Measurements from ENCODE around the gene IRF2.

IRF2 gene

DNA sequence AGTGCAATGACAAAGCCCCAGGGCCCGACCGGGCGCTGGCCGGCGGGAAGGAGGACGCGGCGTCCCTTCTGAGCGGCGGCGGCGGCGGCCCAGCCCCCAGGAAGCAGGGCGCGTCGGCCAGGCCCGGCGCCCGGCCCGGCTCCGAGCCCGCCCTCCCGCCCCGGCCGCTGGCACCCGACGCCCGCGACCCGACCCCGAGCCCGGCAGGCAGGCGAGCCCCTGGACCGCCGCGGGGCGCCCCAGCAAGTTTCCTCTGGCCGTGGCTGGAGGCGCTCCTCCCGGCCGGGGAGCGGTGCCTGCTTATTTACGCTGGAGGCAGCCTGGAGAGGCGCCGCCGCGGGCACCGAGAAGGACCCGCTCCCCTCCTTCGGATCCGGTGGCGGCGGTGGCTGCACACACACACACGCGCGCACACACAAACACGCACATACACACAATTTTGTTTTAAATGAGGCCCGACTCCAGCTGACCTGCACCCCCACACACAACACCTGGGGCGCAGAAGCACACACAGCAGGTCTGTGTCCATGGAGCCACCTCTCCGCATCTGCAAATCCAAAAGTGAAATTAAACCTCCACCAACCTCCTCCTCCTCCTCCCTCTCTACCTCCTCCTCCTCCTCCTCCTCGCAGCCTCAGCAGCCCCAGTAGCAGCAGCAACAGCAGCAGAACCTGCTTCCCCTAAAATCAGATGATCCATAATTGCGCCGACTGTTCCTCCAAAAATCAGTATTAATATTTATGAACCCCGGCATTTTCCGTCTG is 669 bp downstream of the IRF2 start:
- DNase-seq: peak; percentile 51

DNA sequence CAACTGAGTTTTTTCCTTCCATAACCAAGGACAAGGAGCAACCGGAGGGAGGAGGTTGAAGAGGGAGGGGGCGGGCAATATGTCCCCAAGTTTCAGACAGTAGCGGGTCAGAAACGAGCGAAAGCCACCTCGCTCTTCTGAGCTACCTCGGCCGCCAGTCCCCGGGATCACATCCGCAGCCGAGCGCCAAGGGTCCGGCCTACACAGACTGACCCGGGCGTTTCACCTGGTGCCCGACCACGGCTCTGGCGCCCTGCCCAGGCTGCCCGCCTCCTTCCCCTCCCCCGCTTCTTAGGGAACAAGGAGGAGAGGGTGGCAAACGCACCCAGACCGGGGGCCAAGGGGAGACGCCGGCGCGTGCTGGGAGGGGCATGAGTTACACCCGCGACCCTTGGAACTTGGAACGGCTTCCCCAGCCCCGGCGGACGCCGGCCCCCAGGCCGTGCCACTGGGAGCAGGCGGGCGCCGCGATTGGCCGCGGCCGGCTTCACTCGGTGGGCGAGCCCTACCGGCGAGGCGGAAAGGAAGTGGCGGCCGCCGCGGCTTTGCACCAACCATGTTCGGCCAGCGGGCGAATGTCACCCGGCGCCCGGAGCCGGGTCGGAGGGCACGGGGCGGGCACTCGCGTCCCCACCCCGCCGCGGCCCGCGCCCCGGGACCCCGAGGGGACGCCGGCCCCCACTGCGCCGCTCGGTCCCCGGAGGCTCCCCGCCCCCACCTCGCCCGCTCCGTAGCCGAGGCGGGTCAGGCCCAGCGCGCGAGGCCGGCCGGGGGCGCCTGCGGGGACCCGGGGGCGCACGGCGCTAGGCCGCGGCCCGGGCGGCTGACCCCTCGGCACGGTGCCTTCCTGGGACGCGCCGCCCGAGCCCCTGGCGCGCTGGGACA is 1.5 kb downstream of the IRF2 start:
- DNase-seq: peak; percentile 42

DNA sequence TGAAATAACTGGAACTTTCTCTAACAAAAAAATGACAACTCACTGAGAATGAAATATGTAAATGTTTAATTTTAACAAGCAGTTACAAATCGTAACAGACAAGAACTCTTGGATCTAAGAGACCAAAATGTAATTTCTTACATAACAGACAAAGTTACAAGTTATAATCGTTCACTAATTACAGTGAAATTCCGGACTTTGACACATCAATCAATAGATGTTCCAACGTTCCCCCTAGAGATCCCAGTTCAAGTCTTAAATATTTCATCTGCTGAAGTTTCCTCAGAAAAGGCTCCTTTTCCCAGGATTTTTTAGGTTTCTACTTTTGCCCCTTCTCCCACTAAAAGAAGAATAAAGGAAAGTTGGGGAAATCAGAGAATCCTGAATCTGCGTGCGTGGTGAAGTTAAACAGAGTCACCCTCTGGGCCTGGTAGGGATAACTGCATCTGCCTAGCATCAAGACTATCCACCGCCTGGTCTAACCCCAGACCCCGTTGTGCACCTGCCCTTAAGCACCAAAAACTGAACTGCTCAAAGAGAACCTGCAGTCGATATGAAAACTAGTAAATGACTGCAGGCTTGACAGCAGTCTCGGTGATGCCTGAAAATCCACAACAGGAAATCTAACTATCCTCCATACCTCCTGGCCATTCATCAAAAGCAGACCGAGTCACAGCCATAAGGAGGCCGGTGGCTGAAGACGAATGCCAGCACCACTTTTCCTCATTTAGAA is 2.3 kb downstream of the IRF2 start:
- DNase-seq: no peak

GRCh38 chr4:184470785-184471110 is 3.6 kb downstream of the IRF2 start:
- no peak for DNase-seq

DNA sequence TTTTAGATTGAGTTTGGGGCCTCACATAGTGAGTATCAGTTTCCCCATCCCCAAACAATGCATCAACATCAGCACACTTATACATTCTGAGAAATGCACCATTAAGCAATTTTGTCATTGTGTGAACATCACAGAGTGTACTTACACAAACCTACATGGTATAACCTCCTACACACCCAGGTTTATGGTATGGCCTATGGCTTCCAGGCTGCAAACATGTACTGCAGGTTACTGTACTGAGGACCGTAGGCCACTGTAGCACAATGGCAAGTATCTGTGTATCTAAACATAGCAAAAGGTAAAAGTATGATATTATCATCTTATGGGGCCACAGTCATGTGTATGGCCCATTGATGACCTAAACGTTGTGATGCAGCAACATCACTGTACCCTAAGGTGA is 7.7 kb downstream of the IRF2 start:
- DNase-seq: no peak

DNA sequence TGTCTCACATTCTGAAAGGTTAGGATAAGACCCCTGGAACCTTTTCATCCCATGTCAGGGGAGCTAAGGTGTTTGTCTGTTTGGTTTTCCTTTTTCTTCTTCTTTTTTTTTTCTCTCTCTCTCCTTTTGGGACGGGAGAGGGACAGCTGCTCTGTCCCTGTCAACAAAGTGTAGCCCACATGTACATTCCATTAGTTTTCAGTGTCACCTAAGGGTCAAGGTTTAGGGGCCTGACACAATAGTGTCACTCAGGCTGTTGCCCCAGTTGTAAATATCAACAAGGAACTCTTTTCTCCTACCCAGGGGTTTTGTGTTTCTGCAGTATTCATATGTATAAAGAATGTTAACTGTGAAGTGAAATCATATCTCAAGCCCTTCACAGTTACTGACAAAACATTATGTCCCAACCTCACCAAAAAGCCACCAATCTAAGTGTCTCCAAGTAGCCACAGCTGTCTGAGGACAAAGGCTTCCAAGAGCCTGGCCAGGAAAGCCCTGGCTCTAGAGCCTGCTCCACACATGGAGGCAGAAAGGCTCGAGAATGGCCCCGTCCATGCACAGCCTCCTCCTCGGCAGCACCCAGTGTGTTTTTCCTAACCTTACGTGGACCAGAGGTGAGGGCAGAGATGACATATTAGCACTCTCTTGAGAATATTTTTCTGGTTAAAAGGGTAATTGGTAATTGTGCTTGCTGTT is 9.4 kb downstream of the IRF2 start:
- DNase-seq: no peak

DNA sequence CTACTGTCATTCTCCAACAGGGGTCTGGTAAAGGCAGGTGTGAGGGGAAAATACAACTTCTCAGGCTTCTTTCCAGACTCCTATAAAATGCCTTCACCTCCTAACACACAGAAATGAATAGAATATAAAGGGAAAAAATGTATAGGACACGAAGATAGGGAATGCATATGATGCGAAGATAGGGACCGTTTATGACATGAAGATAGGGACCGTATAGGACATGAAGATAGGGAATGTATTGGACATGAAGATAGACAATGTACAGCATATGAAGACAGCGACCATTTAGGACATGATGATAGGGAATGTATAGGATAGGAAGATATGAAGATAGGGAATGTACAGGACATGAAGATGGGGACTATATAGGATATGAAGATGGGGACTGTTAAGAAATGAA is 10.5 kb downstream of the IRF2 start:
- no peak for DNase-seq

- no peak for DNase-seq
Measured at GRCh38 chr4:184463158-184463557, 11.2 kb downstream of the IRF2 start.

- DNase-seq: no peak
Measured at GRCh38 chr4:184462724-184463123, 11.6 kb downstream of the IRF2 start.

DNA sequence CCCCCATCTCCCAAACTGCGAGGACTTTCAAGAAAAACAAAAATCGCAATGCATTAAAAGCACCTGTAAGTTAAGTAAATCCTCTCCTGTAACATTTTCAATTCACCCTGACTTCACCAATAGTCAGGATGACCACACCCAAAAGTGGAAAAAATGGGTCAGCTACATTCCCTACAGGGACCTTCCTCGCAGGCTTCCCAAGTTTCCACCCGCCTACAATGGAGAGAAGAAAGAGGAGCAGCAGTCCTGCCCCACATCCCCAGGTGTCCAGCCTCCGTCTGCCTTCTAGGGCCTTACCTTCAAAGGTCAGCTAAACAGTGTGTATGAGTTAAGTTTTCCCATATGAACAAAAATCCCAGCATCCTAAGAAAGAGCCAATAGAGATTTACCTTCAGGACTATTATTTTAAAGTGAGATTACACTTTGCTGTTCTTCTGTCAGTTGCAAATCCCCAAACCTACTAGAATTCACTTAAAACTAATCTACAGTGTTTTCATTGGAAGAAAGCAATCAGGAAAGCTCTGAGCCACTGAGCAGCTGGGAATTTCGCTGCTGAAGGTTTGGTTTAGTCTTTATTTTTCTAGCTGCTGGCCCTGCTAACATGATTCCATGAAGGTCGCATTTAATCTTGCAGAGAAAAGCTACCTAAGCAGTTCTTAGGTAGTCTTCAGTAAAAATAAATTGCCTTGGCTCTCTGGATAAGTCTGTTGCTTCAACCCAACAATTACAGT is 12.5 kb downstream of the IRF2 start:
- DNase-seq: no peak

DNA sequence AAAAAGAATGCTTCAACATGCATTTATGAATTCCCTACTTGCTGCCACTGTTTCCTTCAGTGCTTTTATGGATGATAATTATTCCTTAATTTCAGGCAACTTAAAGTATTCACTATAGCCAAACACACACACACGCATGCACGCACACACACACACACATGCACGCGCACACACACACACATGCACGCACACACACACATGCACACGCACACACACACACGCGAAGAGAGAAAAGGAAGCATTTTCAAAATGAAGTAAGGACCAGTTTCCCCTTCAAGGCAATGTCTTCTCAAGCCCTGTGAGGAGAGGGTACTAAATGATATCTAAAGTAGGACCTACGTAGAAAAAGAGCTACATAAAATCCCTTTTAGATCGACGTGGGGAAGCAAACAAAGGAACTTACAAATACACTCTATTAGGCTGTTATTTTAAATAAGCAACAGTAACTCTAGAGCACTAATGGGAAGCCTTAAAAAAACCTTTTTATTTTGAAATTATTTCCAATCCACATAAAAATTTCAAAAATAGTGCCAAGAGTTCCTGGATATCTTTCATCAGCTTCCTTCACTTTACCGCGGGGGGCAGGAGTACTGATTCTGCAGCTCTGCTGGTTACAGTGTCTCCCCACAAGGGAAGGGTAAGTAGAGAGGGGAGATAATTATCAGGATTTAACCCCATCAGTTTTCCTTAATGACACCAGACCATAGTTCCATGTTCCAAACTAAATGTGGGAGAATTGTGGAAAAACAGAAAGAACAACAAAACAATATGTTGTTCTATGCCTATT is 13.7 kb downstream of the IRF2 start:
- no peak for DNase-seq

- DNase-seq: no peak
Measured at GRCh38 chr4:184459413-184459812, 14.9 kb downstream of the IRF2 start.

DNA sequence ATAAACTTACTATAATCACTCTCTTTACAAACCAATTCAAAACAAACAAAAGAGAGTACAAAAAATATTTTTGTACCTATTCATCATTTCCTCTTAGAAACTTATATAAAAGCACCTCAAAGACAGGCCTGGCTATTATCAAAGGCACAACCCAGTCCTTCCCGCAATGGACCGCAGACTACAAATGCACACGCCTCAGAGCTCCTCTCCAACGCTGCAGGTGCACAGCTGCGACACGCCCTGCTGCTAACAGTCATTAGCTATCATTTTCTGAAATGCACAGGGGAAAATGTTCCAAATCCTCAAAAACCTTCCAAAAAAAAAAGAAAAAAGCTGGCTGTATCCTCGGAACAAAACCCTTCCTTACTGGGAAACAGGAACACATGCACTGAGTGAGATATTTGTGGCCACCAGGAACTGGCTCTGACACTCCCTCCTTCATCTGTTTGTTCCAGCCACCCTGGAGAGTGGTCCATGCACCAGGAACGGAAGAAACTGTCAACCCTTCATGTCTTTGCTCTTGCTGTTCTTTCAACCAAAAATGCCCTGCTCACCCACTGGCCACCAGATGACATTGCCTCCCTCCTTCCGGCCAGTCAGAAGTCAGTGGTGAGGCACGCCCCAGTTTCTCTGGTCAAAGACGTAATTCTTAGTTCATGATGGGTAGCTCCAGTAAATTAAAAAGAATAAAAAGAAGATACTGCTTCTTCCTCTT is 16.7 kb downstream of the IRF2 start:
- no peak for DNase-seq

DNA sequence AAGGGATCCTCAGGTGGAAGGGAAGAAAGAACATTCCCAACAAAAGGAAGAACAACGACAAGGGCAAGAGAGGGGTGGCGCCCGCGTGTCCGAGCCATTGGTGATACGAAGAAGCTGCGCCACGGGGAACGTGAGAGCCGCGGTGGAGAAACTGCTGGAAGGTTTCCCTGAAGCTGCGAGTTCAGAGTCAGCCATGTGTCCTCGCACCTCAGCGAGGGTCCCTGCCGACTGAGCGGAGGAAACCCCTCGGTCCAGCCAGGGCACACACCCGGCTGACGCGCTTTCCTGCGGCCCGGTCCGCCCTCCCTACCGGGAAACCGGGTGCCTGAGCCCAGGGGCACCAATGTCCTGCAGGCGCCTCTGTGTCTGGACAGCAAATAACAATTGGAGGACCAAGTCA is 18.0 kb downstream of the IRF2 start:
- DNase-seq: no peak

DNA sequence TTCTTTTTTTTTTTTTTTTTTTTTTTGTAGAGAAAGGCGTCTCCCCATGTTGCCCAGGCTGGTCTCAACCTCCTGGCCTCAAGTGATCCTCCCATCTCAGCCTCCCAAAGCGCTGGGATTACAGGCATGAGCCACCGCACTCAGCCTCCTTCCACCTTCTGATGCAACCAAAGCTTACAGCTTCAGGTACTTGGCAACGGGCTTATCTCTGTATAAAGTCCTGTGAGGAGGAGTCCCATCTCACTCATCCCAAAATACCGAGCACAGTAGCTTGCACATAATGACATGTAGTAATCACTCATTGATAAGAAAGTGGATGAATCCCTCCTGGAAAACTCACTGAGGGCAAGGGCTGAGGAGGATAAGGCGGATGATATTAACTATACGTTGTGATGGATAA is 19.1 kb downstream of the IRF2 start:
- no peak for DNase-seq

GRCh38 chr4:184453365-184454160 is 20.8 kb downstream of the IRF2 start:
- no peak for DNase-seq

DNA sequence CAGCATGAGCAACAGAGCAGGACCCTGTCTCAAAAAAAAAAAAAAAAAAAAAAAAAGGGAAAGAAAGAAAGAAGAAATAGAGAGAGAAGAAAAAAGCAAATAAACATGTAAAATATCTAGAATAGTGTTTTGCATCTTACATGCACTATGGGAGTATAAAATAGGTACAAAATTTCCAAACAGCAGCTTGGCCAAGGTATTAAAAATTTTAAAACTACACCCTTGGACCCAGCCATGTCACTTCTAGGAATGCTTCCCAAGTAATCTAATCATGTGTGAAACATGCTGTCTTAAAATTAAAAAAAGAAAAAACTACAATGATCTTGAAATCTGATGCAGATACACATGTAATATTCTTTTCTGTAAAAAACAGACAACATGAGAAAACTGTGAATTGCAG is 21.6 kb downstream of the IRF2 start:
- no peak for DNase-seq

GRCh38 chr4:184451726-184452125 is 22.6 kb downstream of the IRF2 start:
- no peak for DNase-seq

- DNase-seq: no peak
Measured at GRCh38 chr4:184450743-184451535, 23.4 kb downstream of the IRF2 start.

All from stimulated activated naive CD4-positive, alpha-beta T cell treated with Interleukin-2 at 50 U/mL for 16 hours (primary cell).